HG03175 (cell line): Measurements from ENCODE around the gene ABLIM3.
"Not testable (repeated sequence)": the region's sequence is repeated elsewhere in the genome, so short reads cannot be mapped to it uniquely, and the experiment has no call there.

ENCODE experiments used
- ATAC-seq: cut with Tn5 transposase; IDR thresholded peaks from one replicate; pipeline ENCODE4 v1.9.1; 2021; ENCODE audit warnings: mild to moderate bottlenecking, moderate library complexity; ENCODE audit not compliant: unreplicated experiment

ABLIM3 gene

DNA sequence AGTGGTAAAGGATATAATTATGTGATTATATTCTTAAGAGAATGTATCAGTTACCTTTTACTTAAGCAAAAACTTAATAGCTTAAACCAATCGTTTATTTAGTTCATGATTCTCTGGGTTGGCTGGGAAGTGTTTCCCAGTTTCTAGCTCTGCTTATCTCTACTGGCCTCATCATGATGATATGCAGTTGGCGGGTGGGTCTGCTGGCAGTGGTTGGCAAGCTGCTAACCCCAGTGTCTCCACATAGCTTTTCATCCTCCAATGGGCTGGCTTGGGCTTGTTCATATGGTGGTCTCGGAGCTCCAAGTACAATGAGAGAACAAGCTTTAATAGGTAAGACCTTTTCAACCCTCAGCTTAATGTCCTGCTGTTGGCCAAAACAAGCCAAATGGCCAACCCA, 43.8 kb downstream of the ABLIM3 start:
- ATAC-seq, result no peak

- ATAC-seq, result no peak
These were observed 45.2 kb downstream of the ABLIM3 start for GRCh38 chr5:149186506-149186905.

DNA sequence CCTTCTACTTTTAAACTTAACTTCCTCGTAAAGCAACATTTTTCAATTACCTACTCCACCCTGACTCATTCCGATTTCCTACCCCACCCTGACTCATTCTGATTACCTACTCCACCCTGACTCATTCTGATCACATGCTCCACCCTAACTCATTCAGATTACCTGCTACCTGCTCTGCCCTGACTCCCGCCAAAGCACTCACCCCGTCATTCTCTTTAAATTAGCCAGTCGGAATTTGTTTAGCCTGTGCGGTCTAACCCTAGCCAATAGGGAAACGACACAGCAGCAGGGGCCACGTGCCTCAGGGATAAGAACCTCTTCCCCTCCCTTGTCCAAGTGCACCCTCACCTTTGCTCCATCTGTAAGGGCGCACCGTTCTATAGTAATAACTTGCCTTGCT, 46.3 kb downstream of the ABLIM3 start:
- ATAC-seq, result not testable (repeated sequence)

DNA sequence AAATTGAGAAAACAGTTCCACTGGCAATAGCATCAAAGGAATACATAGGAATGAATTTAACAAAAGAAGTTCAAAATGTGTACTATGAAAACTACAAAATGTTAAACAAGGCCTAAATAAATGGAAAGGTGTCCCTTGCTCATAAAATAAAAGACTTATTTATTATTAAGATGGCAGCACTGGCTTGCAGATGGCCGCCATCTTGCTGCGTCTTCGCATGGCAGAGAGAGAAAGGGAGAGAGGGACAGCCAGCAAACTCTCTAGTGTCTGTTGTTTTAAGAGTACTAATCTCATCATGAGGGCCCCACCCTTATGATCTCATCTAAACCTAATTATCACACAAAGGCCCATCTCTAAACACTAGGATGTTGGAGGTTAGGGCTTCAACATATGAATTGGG, 47.1 kb downstream of the ABLIM3 start:
- ATAC-seq, result no peak

- no peak for ATAC-seq
These were observed 54.1 kb downstream of the ABLIM3 start for GRCh38 chr5:149195337-149195887.

GRCh38 chr5:149195962-149196361, 54.7 kb downstream of the ABLIM3 start:
- ATAC-seq, result no peak

GRCh38 chr5:149198148-149198547, 56.9 kb downstream of the ABLIM3 start:
- ATAC-seq, result no peak

DNA sequence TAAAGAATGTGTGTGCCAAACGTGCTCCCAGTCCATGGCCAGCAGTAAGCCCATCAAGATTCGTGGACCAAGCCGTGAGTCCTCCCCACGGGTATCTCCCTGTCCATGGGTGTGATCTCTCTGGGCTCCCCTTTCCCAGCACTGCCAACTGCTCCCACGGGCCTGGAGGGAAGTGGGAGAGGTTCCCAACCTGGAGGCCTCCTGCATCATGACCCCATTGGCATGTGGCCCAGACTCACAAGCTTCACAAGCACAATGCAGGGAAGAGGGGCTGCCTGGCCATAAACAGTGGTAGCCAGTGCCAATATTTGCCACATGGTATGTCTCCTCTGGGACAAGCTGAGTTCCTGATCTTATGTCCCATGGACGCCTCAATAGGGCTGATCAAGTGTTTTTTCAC, 59.1 kb downstream of the ABLIM3 start:
- no peak for ATAC-seq

GRCh38 chr5:149201121-149201637, 59.9 kb downstream of the ABLIM3 start:
- no peak for ATAC-seq

DNA sequence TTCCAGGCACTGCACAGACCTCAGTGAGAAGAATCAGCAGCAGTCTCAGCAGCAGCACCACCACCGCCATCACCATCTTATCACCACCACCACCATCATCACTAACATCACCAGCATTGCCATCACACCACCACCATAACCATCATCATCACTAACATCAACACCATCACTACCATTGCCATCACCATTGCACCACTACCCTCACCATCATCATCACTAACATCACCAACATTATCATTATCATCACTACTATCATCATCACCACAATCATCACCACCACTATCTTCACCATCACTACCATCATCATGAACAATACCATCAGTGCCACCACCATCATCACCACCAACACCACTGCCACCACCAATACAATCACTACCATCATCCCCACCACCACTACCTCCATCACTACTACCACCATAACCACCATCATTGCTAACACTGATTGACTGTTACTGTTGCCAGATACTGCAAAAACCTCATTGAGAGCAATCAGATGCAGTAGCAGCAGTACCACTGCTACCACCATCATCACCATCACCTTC, 61.7 kb downstream of the ABLIM3 start:
- no peak for ATAC-seq

DNA sequence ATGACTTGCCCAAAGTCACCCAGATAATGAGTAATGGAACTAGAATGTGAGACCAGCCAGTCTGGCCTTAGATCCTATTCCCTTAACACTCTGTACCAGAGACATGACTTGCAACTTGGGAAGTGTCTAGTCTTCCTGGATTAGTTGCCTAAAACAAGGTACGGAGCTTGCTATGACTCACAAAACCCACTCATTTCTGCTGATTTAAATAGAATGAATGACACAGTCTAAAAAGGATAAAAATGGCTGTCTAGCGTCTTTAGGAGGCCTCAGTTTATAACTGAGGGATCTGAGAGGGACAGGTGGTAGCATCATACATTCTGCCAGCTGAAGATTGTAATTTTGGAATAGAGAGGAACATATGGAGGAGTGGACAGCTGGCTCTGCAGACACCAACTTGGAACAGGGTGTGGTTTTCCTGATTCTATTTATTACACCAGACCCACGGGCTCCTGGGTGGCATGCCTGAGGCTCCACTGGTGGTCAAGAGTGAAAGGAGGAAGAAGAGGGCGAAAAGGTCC, 62.7 kb downstream of the ABLIM3 start:
- no peak for ATAC-seq

- no peak for ATAC-seq
These were observed 64.6 kb downstream of the ABLIM3 start for GRCh38 chr5:149205625-149206523.

- ATAC-seq, result no peak
These were observed 65.3 kb downstream of the ABLIM3 start for GRCh38 chr5:149206524-149207141.

GRCh38 chr5:149207831-149208230, 66.5 kb downstream of the ABLIM3 start:
- ATAC-seq, result no peak

DNA sequence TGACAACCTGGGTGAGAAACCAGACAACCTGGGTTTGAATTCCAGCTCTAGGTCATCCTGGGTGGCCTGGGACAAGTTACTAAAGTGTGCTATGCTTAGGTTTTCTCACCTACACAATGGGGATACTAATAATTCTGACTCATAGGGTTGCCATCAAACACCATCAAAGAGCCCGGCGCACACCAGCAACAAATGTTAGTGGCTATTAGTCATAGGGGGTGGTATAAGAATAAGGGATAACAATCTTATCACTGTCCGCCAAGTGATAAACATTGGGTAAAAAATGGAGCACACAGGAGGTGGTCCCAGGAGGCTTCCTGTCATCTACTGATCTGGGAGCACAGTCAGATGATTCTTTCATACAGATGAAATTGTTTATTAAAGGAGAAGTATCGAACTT, 68.9 kb downstream of the ABLIM3 start:
- ATAC-seq, result no peak

DNA sequence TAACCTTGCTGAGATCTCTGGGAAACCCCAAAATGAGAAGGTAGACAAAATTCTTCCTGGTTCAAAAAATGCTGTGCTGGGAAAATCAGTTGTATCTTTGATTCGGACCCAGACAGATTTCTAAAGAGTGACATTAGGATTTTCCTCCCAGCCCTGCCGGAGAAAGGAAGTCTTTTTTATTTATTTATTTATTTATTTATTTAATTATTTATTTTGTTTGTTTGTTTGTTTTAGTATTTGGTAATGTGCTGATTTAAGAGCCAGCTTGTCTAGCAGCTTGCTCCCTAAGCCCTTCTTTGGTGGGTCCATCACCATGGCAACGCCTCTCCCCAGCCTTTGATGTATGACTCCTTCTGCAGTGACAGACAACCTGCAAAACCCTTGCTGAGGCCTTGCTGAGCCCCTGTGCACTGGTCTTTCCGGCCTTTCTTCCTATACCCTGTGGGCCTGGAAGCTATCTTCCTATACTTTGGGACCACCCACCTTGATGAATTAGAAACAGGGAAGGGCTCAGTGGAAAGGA, 69.7 kb downstream of the ABLIM3 start:
- no peak for ATAC-seq

GRCh38 chr5:149211566-149211965, 70.3 kb downstream of the ABLIM3 start:
- no peak for ATAC-seq

- ATAC-seq, result no peak
These were observed 71.1 kb downstream of the ABLIM3 start for GRCh38 chr5:149212198-149212951.

GRCh38 chr5:149213264-149213880, 72.1 kb downstream of the ABLIM3 start:
- no peak for ATAC-seq
